Measurements from ENCODE around the gene FAAH. TPM values are rescaled to one million over a fixed set of nuclear protein-coding genes. Genes with fewer than 3 reads are reported as not detected.

FAAH gene
- total RNA-seq, 1 donor from 2014 or later = 48.1 TPM

DNA sequence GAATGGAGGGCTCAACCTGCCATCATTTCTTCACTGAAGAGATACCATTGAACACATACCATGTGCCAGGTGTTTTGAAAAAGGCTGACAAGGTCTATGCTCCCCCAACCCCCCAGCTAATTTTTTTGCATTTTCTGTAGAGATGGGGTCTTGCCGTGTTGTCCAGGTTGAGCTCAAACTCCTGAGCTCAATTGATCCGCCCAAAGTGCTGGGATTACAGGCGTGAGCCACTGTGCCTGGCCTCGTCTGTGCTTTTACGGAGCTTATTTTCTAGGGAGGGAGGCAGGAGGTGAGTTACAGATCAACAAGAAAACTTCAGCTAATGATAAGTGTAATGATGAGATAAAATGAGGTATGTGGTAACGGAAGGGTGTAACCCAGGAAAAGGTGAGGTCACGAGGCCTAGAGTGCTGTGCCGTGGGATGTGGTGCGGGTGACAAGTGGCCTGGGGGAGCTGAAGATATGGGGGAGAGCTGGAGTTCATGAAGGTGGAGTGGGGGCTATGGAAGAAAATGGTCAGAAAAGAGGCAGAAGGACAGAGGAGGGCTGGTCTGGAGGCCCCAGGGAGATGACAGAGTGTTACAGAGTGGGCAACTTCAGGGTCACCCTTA is 28.2 kb downstream of the FAAH start:
- no peak for DNase-seq (ENCODE audit: low spot score)

GRCh38 chr1:46423574-46424240 is 29.6 kb downstream of the FAAH start:
- no peak for DNase-seq (ENCODE audit: low spot score)

DNA sequence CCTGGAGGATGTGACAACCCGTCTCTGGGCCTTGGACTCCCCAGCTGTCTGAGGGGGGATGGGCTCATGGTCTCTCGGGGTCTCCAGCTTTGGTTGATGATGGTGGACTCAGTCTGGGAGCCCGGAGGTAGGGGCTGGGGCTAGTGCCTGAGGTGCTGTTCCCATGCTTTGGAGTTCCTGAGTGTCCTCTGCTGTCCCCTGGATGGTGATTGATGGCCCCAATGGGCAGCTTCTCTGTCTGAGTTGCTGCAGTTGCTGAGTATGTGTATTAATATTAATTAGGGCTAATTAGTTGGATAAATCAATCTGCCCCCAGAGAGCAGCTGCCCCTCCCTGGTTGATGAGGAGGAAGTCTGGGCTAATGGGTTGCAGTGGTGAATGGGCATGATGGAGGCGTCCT is 30.6 kb downstream of the FAAH start:
- no peak for DNase-seq (ENCODE audit: low spot score)

- no peak for DNase-seq (ENCODE audit: low spot score)
Measured at GRCh38 chr1:46425726-46426125, 31.6 kb downstream of the FAAH start.

DNA sequence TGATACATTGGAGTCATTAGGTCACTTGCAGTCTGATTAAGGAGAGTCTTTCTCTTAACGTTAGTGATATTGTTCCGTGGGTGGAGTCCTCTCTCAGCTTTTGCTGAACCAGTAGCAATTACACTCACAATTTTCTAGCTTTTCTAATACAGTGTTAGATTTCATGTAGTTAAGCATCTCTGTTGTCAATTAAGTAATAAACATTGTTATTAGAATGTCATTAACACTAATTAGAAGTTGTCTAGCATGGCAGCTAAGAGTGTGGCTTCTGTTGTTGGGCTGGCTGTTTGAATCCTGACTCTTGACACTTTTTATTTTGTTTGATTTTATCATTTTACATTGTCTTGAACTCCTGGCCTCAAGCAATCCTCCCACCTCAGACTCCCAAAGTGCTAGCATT is 33.4 kb downstream of the FAAH start:
- DNase-seq (ENCODE audit: low spot score) = no peak

DNA sequence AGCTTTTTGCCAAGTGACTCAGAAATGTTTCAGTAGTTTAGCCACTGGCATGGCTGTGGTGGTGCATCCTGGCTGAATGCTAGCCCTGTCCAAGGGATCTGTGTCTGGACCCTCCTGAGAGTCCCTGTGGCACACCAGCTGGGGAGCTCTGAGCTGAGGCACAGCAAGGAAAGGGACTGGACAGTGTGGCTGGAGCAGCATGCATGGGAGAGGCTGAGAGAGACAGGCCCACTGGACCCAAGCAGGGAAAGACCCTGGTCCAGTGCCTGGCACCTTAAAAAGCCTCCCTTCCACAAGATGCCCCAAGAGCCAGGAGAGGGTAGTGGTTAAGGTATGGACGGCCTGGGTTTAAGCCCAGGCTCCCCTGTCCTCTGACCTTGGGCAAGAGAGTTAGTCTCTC is 35.3 kb downstream of the FAAH start:
- DNase-seq (ENCODE audit: low spot score) = no peak

DNA sequence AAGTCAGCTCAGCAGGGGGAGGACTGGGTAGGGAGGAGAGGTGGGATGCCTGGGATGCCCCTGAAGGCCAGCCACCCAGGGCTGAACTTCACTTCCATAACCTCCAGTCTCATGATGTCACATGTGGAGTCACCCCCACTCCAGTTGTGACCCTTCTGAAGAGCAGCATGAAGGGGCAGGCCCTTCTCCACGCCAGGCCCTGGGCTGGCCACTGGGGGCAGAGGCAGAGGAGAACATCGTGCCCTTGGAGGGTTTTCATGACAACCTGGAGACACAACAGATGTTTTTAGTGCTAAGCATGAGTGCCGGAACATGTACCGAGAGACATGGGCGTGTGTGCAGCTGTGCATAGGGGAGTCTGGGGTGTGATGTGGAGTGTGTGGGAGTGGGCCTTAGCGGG is 37.6 kb downstream of the FAAH start:
- no peak for DNase-seq (ENCODE audit: low spot score)

- DNase-seq (ENCODE audit: low spot score) = no peak
Measured at GRCh38 chr1:46432781-46433327, 38.7 kb downstream of the FAAH start.

DNA sequence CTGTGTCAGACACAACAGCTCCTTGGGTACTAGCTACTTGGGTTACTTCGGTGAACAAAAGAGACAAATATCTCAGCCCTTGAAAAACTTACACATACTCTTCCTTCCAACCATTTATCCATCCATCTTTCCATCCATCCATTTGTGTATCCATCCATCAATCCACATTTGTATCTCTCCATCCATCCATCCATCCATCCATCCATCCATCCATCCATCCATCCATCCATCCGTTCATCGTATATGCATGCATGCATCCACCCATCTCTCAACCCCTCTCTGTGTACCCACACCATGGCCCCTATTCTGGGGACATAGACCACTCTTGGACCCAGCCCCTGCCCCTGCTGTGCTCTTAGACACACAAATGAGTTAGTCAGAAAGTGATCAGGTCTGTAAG is 40.2 kb downstream of the FAAH start:
- no peak for DNase-seq (ENCODE audit: low spot score)

- no peak for DNase-seq (ENCODE audit: low spot score)
Measured at GRCh38 chr1:46436844-46437243, 42.7 kb downstream of the FAAH start.

DNA sequence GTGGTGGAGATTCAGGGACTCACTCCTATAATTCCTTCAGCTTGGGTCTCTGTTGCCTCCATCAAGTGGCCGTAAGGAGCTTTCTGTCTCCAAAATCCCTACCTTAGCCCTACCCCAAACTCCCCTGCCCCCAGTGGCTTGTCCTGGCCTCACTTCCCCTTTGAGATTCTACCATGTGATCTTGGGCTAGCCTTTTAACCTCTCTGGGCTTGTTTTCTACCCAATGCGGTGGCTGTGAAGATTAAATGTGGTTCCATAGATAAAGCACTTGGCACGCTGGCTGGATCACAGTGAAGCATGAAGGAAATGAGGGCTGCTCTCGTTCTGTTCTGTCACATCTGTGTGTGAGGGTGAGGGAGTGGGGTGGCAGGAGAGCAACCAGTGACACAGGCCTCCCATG is 43.6 kb downstream of the FAAH start:
- no peak for DNase-seq (ENCODE audit: low spot score)

- DNase-seq (ENCODE audit: low spot score) = no peak
Measured at GRCh38 chr1:46438346-46438745, 44.2 kb downstream of the FAAH start.

DNA sequence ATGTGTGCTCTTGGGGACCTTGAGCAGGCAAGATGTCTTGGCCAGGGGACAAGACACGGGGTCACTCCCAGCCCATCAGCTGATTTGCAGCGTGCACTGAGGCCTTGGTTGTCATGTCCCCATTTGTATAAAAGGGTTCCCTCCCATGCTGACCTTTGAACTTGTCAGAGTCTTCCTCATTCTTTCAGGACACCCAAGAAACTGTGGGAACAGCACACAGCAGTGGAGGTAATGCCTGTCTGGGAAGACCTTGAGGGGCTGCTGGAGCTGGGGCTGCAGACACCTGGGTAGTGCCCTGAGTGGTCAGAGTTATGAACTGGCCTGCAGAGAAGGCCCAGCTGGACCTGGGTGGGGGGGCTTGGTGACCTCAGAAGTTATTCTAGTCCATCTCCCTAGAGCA is 46.4 kb downstream of the FAAH start:
- no peak for DNase-seq (ENCODE audit: low spot score)

DNA sequence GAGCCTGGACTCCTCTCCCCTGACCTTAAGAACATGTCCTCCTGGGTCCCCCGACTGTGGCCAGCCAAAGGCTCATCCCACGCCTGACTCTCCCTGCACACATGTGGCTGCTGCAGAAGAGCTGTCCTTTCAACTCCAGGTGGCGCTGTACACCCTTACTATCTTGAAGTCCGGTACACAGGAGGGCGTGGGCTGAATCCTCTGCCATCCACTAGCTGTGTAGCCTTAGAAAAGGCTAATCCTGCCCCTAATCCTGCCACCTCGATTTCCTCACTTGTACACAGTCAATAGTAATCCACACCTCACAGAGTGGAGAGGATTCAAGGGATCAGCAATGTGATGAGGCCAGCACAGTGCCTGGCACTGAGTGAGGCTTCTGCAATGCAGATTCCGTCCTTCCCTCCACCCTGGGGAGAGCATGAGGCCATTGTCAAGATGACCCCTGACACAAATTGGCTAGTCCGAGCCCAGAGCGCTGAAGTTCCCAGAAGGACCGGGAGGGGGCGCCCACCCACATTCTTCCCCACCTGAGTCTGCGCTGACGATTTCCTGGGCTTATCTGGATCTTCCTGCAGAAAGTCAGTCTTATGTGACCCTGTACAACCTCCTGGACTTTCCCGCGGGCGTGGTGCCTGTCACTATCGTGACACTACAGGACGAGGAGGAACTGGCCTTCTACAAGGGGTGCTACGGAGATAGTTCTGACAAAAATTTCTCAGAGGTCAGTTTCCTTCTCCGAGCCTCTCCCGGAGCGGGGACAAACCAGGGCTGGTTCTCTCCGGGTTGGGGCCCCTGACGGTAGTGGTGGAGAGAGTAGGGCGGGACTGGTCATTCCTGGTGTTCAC is 48.4 kb downstream of the FAAH start:
- DNase-seq (ENCODE audit: low spot score) = peak; percentile 74

- DNase-seq (ENCODE audit: low spot score) = no peak
Measured at GRCh38 chr1:46444466-46444865, 50.3 kb downstream of the FAAH start.

DNA sequence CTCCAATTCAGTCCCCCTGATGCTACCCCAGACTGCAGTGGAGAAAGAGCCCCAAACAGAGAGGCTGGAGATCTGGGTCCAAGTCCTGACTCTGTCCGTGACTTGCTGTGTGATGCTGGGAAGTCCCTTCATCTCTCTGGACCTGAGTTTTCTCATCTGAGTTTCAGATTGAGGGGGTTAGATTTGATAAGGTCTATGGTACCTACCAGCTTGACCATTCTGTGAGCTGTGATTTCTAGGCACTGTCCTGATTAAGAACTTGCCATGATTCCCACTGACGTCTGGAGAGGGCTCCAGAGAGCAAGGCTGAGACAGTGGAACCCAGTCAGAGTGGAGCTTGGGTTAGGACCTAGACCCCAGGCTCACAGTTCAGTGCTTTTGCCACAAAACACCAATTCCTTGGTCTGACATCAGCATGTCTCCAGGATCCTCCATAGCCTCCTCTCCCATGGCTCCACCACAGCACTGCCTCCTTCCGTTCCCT is 51.7 kb downstream of the FAAH start:
- no peak for DNase-seq (ENCODE audit: low spot score)

- peak; percentile 81 for DNase-seq (ENCODE audit: low spot score)
Measured at GRCh38 chr1:46446646-46447498, 52.8 kb downstream of the FAAH start.

DNA sequence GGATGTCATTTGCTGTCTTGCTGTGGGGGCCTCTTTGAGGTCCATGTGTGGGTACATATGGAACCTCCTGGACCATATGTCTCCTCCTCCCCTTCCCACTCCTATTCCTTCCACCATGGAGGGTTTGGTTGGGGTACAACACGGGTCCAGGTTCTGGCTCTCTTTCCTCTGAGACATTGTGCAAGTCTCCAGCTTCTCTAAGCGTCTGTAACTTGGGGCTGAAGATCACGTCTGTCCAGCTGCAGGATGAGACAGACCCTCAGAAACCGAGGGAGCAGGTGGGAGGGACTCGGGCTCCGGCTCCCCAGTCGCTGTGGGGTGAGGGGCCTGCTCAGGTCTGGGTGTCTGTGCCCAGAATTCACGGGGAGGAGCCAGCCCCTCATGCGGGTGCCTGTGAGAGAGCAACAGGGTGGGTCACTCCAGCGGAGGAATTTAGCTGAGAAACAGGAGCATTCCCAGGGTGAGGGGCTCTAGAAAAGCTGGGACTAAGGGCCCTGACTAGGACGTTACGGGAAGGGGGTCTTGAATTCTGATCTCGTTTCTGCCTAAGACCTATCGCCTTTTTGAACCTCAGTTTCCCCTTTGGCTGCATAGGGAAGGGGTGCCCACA is 53.5 kb downstream of the FAAH start:
- no peak for DNase-seq (ENCODE audit: low spot score)

GRCh38 chr1:46448109-46448911 is 54.2 kb downstream of the FAAH start:
- DNase-seq (ENCODE audit: low spot score) = no peak

All from mucosa of gallbladder (tissue), 1 donor.